GM21723 (cell line): ENCODE measurements around the gene ELL.

ENCODE experiments used
- ATAC-seq: cut with Tn5 transposase; IDR thresholded peaks from one replicate; pipeline ENCODE4 v1.9.1; 2021; ENCODE audit warnings: mild to moderate bottlenecking, moderate library complexity; ENCODE audit not compliant: unreplicated experiment

ELL gene

GRCh38 chr19:18506101-18506930, 15.6 kb downstream of the ELL start:
- ATAC-seq: no peak

- no peak for ATAC-seq
Measured at GRCh38 chr19:18504886-18505610, 16.8 kb downstream of the ELL start.

GRCh38 chr19:18503971-18504885, 17.6 kb downstream of the ELL start:
- no peak for ATAC-seq

GRCh38 chr19:18503337-18503970, 18.4 kb downstream of the ELL start:
- no peak for ATAC-seq

GRCh38 chr19:18502638-18503294, 19.1 kb downstream of the ELL start:
- no peak for ATAC-seq

- no peak for ATAC-seq
Measured at GRCh38 chr19:18502246-18502637, 19.6 kb downstream of the ELL start.

GRCh38 chr19:18501832-18502231, 20.0 kb downstream of the ELL start:
- ATAC-seq: no peak

GRCh38 chr19:18501351-18501750, 20.5 kb downstream of the ELL start:
- no peak for ATAC-seq

- no peak for ATAC-seq
Measured at GRCh38 chr19:18500799-18501198, 21.1 kb downstream of the ELL start.

- ATAC-seq: no peak
Measured at GRCh38 chr19:18500376-18500775, 21.5 kb downstream of the ELL start.

- no peak for ATAC-seq
Measured at GRCh38 chr19:18499055-18499775, 22.7 kb downstream of the ELL start.

- ATAC-seq: no peak
Measured at GRCh38 chr19:18496980-18497256, 25.0 kb downstream of the ELL start.

- no peak for ATAC-seq
Measured at GRCh38 chr19:18496167-18496979, 25.5 kb downstream of the ELL start.

- ATAC-seq: no peak
Measured at GRCh38 chr19:18495204-18495911, 26.5 kb downstream of the ELL start.

GRCh38 chr19:18494267-18494607, 27.6 kb downstream of the ELL start:
- no peak for ATAC-seq

- ATAC-seq: no peak
Measured at GRCh38 chr19:18493440-18494266, 28.2 kb downstream of the ELL start.
